HEK293T (cell line): ENCODE data around the gene PPM1H.
"Not testable (repeated sequence)": the region's sequence is repeated elsewhere in the genome, so short reads cannot be mapped to it uniquely, and the experiment has no call there.

Source experiments
- CTCF ChIA-PET: fragments of 350-600 bp; formaldehyde crosslinking; extraction: SDS; loops from one replicate; lab custom pipeline; 2021; ENCODE audit warnings: antibody characterized with exemption, inconsistent platforms; lab: Yijun Ruan, JAX
- POLR2A ChIA-PET: fragments of 350-600 bp; formaldehyde crosslinking; extraction: SDS; loops from one replicate; lab custom pipeline; 2020; ENCODE audit warnings: antibody characterized with exemption, inconsistent platforms; lab: Yijun Ruan, JAX
- DNase-seq: peaks from one replicate; pipeline ENCODE4 v3.0.0; 2012; ENCODE audit warnings: mixed read lengths; ENCODE audit errors: extremely low spot score
- ARNT ChIP-seq: fragments of 450-650 bp; IDR thresholded peaks from 2 replicates; pipeline ENCODE4 v1.6.1; 2017; ENCODE audit warnings: mild to moderate bottlenecking
- BHLHE40 ChIP-seq: fragments of 450-650 bp; IDR thresholded peaks from 2 replicates; pipeline ENCODE4 v1.6.1; 2016; ENCODE audit warnings: mild to moderate bottlenecking, moderate library complexity, borderline replicate concordance
- CTBP1 ChIP-seq: fragments of 450-650 bp; IDR thresholded peaks from 2 replicates; pipeline ENCODE4 v1.6.1; 2016; ENCODE audit warnings: borderline replicate concordance
- ELF4 ChIP-seq: fragments of 450-650 bp; IDR thresholded peaks from 2 replicates; pipeline ENCODE4 v1.6.1; 2017; ENCODE audit warnings: antibody characterized with exemption
- FOXA1 ChIP-seq: fragments of 450-650 bp; IDR thresholded peaks from 2 replicates; pipeline ENCODE4 v1.6.1; 2016; ENCODE audit warnings: mild to moderate bottlenecking
- FOXK2 ChIP-seq: fragments of 450-650 bp; IDR thresholded peaks from 2 replicates; pipeline ENCODE4 v1.6.1; 2016; ENCODE audit warnings: mild to moderate bottlenecking
- FOXM1 ChIP-seq: fragments of 450-650 bp; IDR thresholded peaks from 2 replicates; pipeline ENCODE4 v1.6.1; 2017; ENCODE audit warnings: mild to moderate bottlenecking, borderline replicate concordance
- HDGF ChIP-seq: fragments of 450-650 bp; IDR thresholded peaks from 2 replicates; pipeline ENCODE4 v1.6.1; 2017; ENCODE audit warnings: antibody characterized with exemption, borderline replicate concordance
- L3MBTL2 ChIP-seq: fragments of 450-650 bp; conservative IDR thresholded peaks from 2 replicates; pipeline ENCODE4 v1.6.1; 2016; ENCODE audit warnings: mild to moderate bottlenecking
- LEF1 ChIP-seq: fragments of 450-650 bp; IDR thresholded peaks from 2 replicates; pipeline ENCODE4 v1.6.1; 2017; ENCODE audit warnings: mild to moderate bottlenecking, borderline replicate concordance
- NFRKB ChIP-seq: fragments of 450-650 bp; IDR thresholded peaks from 2 replicates; pipeline ENCODE4 v1.6.1; 2016; ENCODE audit warnings: mild to moderate bottlenecking, moderate library complexity
- PKNOX1 ChIP-seq: fragments of 450-650 bp; IDR thresholded peaks from 2 replicates; pipeline ENCODE4 v1.6.1; 2016
- SP1 ChIP-seq: fragments of 450-650 bp; IDR thresholded peaks from 2 replicates; pipeline ENCODE4 v1.6.1; 2017
- SUZ12 ChIP-seq: fragments of 450-650 bp; IDR thresholded peaks from 2 replicates; pipeline ENCODE4 v1.6.1; 2016; ENCODE audit warnings: mild to moderate bottlenecking
- TARDBP ChIP-seq: fragments of 450-650 bp; IDR thresholded peaks from 2 replicates; pipeline ENCODE4 v1.6.1; 2016
- ZNF384 ChIP-seq: fragments of 450-650 bp; IDR thresholded peaks from 2 replicates; pipeline ENCODE4 v1.6.1; 2016

The PPM1H gene

GRCh38 chr12:62971769-62972525 is 37.0 kb upstream of the PPM1H start:
- CTCF ChIA-PET: no interaction called here
- no peak for DNase-seq
- TF ChIP-seq L3MBTL2 (no peak), FOXK2 (no peak)
- POLR2A ChIA-PET: no interaction called here

GRCh38 chr12:62969695-62970094 is 34.7 kb upstream of the PPM1H start:
- CTCF ChIA-PET: no interaction called here
- no peak for TF ChIP-seq CTBP1
- POLR2A ChIA-PET: no interaction called here

GRCh38 chr12:62967701-62968100 is 32.8 kb upstream of the PPM1H start:
- ChIA-PET CTCF (no interaction called here), POLR2A (no interaction called here)
- DNase-seq: no peak
- TF ChIP-seq FOXK2 (no peak), LEF1 (no peak), BHLHE40 (no peak), FOXM1 (no peak), ZNF384 (no peak), SP1 (no peak), NFRKB (no peak), HDGF (no peak)

More at GRCh38 chr12:62969695-62970094, 34.7 kb upstream of the PPM1H start:
- DNase-seq: no peak

GRCh38 chr12:62966990-62967506 is 32.1 kb upstream of the PPM1H start:
- CTCF ChIA-PET: no interaction called here
- DNase-seq: no peak
- POLR2A ChIA-PET: no interaction called here
- TF ChIP-seq ARNT (no peak), FOXM1 (no peak), NFRKB (no peak), SUZ12 (no peak), PKNOX1 (no peak), LEF1 (no peak), TARDBP (no peak), ELF4 (no peak), ZNF384 (no peak), CTBP1 (no peak), FOXA1 (no peak), BHLHE40 (no peak), FOXK2 (no peak), HDGF (no peak), L3MBTL2 (no peak), SP1 (no peak)

- CTCF ChIA-PET, POLR2A ChIA-PET, DNase-seq: not testable (repeated sequence)
Observed at GRCh38 chr12:62966446-62966989, 31.6 kb upstream of the PPM1H start.

- POLR2A ChIA-PET, CTCF ChIA-PET, DNase-seq: not testable (repeated sequence)
Observed at GRCh38 chr12:62965700-62966099, 30.8 kb upstream of the PPM1H start.

- POLR2A ChIA-PET, CTCF ChIA-PET, DNase-seq: not testable (repeated sequence)
Observed at GRCh38 chr12:62965242-62965641, 30.3 kb upstream of the PPM1H start.

GRCh38 chr12:62963486-62964041 is 28.6 kb upstream of the PPM1H start:
- TF ChIP-seq FOXA1 (no peak), CTBP1 (no peak), ARNT (no peak), LEF1 (no peak), NFRKB (no peak), SP1 (no peak)
- DNase-seq: no peak
- CTCF ChIA-PET: no interaction called here
- POLR2A ChIA-PET: no interaction called here

- ChIA-PET POLR2A (no interaction called here), CTCF (no interaction called here)
- TF ChIP-seq L3MBTL2 (no peak), SUZ12 (no peak), ELF4 (no peak), CTBP1 (no peak), BHLHE40 (no peak), FOXA1 (no peak), ZNF384 (no peak)
- no peak for DNase-seq
Observed at GRCh38 chr12:62960324-62960723, 25.4 kb upstream of the PPM1H start.
